K562 (cell line): ENCODE measurements around the gene ADSS2. TPM values are rescaled to one million over a fixed set of nuclear protein-coding genes. Genes with fewer than 3 reads are reported as not detected.

Experiments used
- ATAC-seq: fragments of 200-7000 bp; cut with Tn5 transposase; 3 replicates; pipeline ENCODE4 v1.9.1; 2020; ENCODE audit warnings: moderate library complexity
- BruUV-seq: library from RNA; stranded (reverse); fragments of 400-500 nt; replicated peaks from 2 replicates; lab custom pipeline; 2021; lab: Mats Ljungman, UMichigan
- CTCF ChIA-PET: fragments of 300-600 bp; formaldehyde crosslinking; extraction: SDS; loops from one replicate; lab custom pipeline; 2021; ENCODE audit warnings: low intra/inter-chr PET ratio; lab: Yijun Ruan, JAX
- POLR2A ChIA-PET: fragments of 300-600, 350-650 bp; sonication (Branson Sonifier 250); formaldehyde crosslinking; extraction: SDS; loops from one replicate; lab custom pipeline; 2021; ENCODE audit warnings: antibody characterized with exemption, inconsistent platforms; lab: Yijun Ruan, JAX
- DNase-seq, 4 experiments: peaks; one replicate each; pipeline versions ENCODE4 v3.0.0 to v3.0.0-alpha.2; 2011 to 2018; ENCODE audit warnings: low spot score in 3 of 4, mixed read lengths in 3 of 4; ENCODE audit errors: extremely low read depth in 1 of 4
- FAIRE-seq: peaks from 2 replicates; lab custom pipeline; 2011; peaks lifted over from hg19 to GRCh38; lab: Jason Lieb, UNC
- H2AFZ ChIP-seq: 2 replicates; pipeline ENCODE4 v1.6.0; 2011; ENCODE audit warnings: low read depth, low read length, control low read depth, inconsistent platforms
- H3K27ac ChIP-seq: fragments of 200-600 bp; 3 replicates; pipeline ENCODE4 v1.8.0; 2011; ENCODE audit warnings: low read depth, mild to moderate bottlenecking, control low read depth, inconsistent platforms, low read length, moderate library complexity, mixed read lengths; ENCODE audit errors: extremely low read depth
- H3K27me3 ChIP-seq, 2 experiments: fragments of 300-600 bp in 1 of 2; 2 replicates in 1 of 2; 3 replicates in 1 of 2; pipeline versions ENCODE4 v1.6.0 to v1.8.0; 2011; ENCODE audit warnings: inconsistent platforms in 2 of 2, low read length in 2 of 2, mild to moderate bottlenecking in 1 of 2, mixed read lengths in 1 of 2, moderate library complexity in 1 of 2; ENCODE audit not compliant: control insufficient read depth in 2 of 2, insufficient read depth in 2 of 2
- H3K36me3 ChIP-seq: fragments of 300-600 bp; 3 replicates; pipeline ENCODE4 v1.8.0; 2011; ENCODE audit warnings: mild to moderate bottlenecking, low read length, inconsistent platforms; ENCODE audit not compliant: control insufficient read depth, insufficient read depth
- H3K4me1 ChIP-seq, 2 experiments: fragments of 200-600 bp in 1 of 2; replicated peaks in 1 of 2; 2 replicates in 1 of 2; 3 replicates in 1 of 2; pipeline versions ENCODE4 v1.5.1 to v1.8.0; 2011; ENCODE audit warnings: inconsistent platforms in 2 of 2, low read length in 2 of 2, mild to moderate bottlenecking in 1 of 2, mixed read lengths in 1 of 2, moderate library complexity in 1 of 2; ENCODE audit not compliant: control insufficient read depth in 2 of 2, insufficient read depth in 2 of 2
- H3K4me2 ChIP-seq: 2 replicates; pipeline ENCODE4 v1.6.1; 2011; ENCODE audit warnings: low read length, control low read depth, inconsistent platforms, mixed read lengths; ENCODE audit not compliant: insufficient read depth
- H3K4me3 ChIP-seq: fragments of 200-600 bp; sonication (generic), shearing (Covaris generic); 2 replicates; pipeline ENCODE4 v1.5.1; 2016; ENCODE audit warnings: control low read depth, inconsistent platforms
- H3K79me2 ChIP-seq: fragments of 200-600 bp; 3 replicates; pipeline ENCODE4 v1.8.0; 2011; ENCODE audit warnings: low read length, inconsistent platforms; ENCODE audit not compliant: control insufficient read depth, insufficient read depth
- H3K9ac ChIP-seq, 2 experiments: 2 replicates each; pipeline versions ENCODE4 v1.6.0 to v1.6.1; 2011; ENCODE audit warnings: low read depth in 2 of 2, low read length in 2 of 2, control low read depth in 1 of 2, inconsistent platforms in 1 of 2, mild to moderate bottlenecking in 1 of 2, mixed read lengths in 1 of 2; ENCODE audit not compliant: insufficient read depth in 1 of 2
- H3K9me1 ChIP-seq: one replicate; pipeline ENCODE4 v1.6.0; 2011; ENCODE audit warnings: inconsistent platforms, mild to moderate bottlenecking, low read length, moderate library complexity; ENCODE audit not compliant: control insufficient read depth, insufficient read depth
- H3K9me3 ChIP-seq: replicated peaks from 2 replicates; pipeline ENCODE4 v1.5.1; 2011; ENCODE audit warnings: low read depth, low read length, inconsistent platforms; ENCODE audit not compliant: control insufficient read depth, insufficient read depth
- H4K20me1 ChIP-seq: replicated peaks from 2 replicates; pipeline ENCODE4 v1.6.1; 2011; ENCODE audit warnings: low read length, inconsistent platforms, mixed read lengths; ENCODE audit not compliant: control insufficient read depth, insufficient read depth
- ATF2 ChIP-seq: sonication (generic); formaldehyde crosslinking; IDR thresholded peaks from 2 replicates; pipeline ENCODE4 v1.8.1; 2022; ENCODE audit warnings: missing genetic modification reagents
- CCAR2 ChIP-seq: fragments of 200-400 bp; formaldehyde crosslinking; IDR thresholded peaks from 2 replicates; pipeline ENCODE4 v1.6.1; 2017; ENCODE audit warnings: mild to moderate bottlenecking, low read depth, low read length
- ETV1 ChIP-seq: fragments of 450-650 bp; conservative IDR thresholded peaks from 2 replicates; pipeline ENCODE4 v1.6.1; 2016; ENCODE audit warnings: missing genetic modification characterization, control low read depth, low read depth, missing compliant biosample characterization
- FOXJ3 ChIP-seq: sonication (generic); formaldehyde crosslinking; IDR thresholded peaks from 2 replicates; pipeline ENCODE4 v1.4.0; 2020; ENCODE audit warnings: mild to moderate bottlenecking, missing genetic modification reagents
- PATZ1 ChIP-seq: fragments of 250-450 bp; sonication (Bioruptor Pico); IDR thresholded peaks from 2 replicates; pipeline ENCODE4 v1.5.0; 2020; ENCODE audit warnings: mild to moderate bottlenecking, borderline replicate concordance
- TCF7 ChIP-seq: sonication (generic); IDR thresholded peaks from 2 replicates; pipeline ENCODE4 v1.6.1; 2016; ENCODE audit warnings: antibody characterized with exemption, borderline replicate concordance
- XRCC4 ChIP-seq: IDR thresholded peaks from one replicate; pipeline ENCODE4 v1.6.1; 2011; ENCODE audit not compliant: insufficient read depth, insufficient read length; ENCODE audit errors: extremely low read depth
- WGBS: fragments of 100-300 bp; shearing (Covaris generic); methylation state at CpG from one replicate; pipeline ENCODE4 v1.1.6; 2016; ENCODE audit warnings: low coverage, mixed read lengths; ENCODE audit not compliant: insufficient coverage; ENCODE audit errors: missing lambda C conversion rate; 5-methylcytosine and 5-hydroxymethylcytosine counted together
- in situ Hi-C: fragments of 300-500 bp; cut with MboI; formaldehyde crosslinking; loops from 4 replicates; pipeline ENCODE4 v1.15.0; 2018; ENCODE audit warnings: inconsistent platforms, mixed read lengths
- intact Hi-C: fragments of 100-400 bp; cut with micrococcal nuclease; formaldehyde crosslinking; loops from 2 replicates; pipeline ENCODE4 v1.14.2; 2022
- polyA plus RNA-seq, 8 experiments: library from polyadenylated mRNA; depleted of rRNA in 4 of 8; stranded (reverse) in 5 of 8; unstranded in 3 of 8; fragments of >200 nt; fragmentation: Nextera tagmentation in 2 of 8; fragmentation: Illumina TruSeq in 1 of 8; extraction: Ambion mirVana in 2 of 8; extraction: Trizol in 1 of 8; gene quantifications; 2 replicates each; pipeline versions ENCODE4 v1.2.1 to v1.2.3, GENCODE V29; 2011 to 2014; ENCODE audit warnings: inconsistent platforms in 1 of 8, missing spikeins in 1 of 8
- total RNA-seq, 7 experiments: library from RNA; depleted of rRNA in 6 of 7; stranded (reverse); fragments of >200 nt in 6 of 7; fragmentation: Illumina TruSeq in 2 of 7; extraction: Trizol in 2 of 7; gene quantifications; 2 replicates each; pipeline versions ENCODE4 v1.2.1 to v1.2.3, GENCODE V29; 2011 to 2021; ENCODE audit warnings: low replicate concordance in 1 of 7

Gene ADSS2
- total and polyA plus RNA-seq, 9 of the 15 experiments (the other 6 are each of a cell fraction or from before 2014, with no cell fraction given) = 8.8 to 63.8 (median 59.4) TPM

GRCh38 chr1:244460197-244460596, 8.5 kb upstream of the ADSS2 start:
- in situ Hi-C loops = no loop called here
- no peak overlapping the region for H2AFZ ChIP-seq
- no peak for FAIRE-seq

More at GRCh38 chr1:244460197-244460596, 8.5 kb upstream of the ADSS2 start:
- peak in 1 of 4 experiments; percentile 34 for DNase-seq
- H3K9ac ChIP-seq = no peak overlapping the region
- H3K27ac ChIP-seq = no peak overlapping the region
- no peaks in the 10 kb centered on the region for H4K20me1 ChIP-seq
- TF ChIP-seq FOXJ3 (CRISPR knock-in tag) (no peak), ETV1 (tag) (0 out of 2 replicates have a peak, but pooled peaks have one; percentile 14), ATF2 (CRISPR knock-in tag) (no peak), PATZ1 (CRISPR knock-in tag) (no peak), CCAR2 (no peak), XRCC4 (no peak), TCF7 (no peak)
- TF ChIP-seq, all 486 proteins: peak for 1
- POLR2A ChIA-PET = no interaction called here
- Histone ChIP-seq H3K4me3 (no peak overlapping the region), H3K4me1 (no peaks in the 10 kb centered on the region; a peak in 1 of 5 replicates), H3K9me1 (no peaks in the 10 kb centered on the region), H3K9me3 (no peaks in the 10 kb centered on the region), H3K79me2 (no peaks in the 10 kb centered on the region), H3K27me3 (no peaks in the 10 kb centered on the region), H3K4me2 (no peak overlapping the region), H3K36me3 (no peaks in the 10 kb centered on the region; the same call in 2 of the 3 replicates)
- CTCF ChIA-PET = no interaction called here
- 59% methylated on average over 4 of the region's 4 CpGs for WGBS
- no TSS peak for BruUV-seq
- intact Hi-C loops = no loop called here
- no peak for ATAC-seq
